ENCODE data around the gene LRRC8A. TPM values are rescaled to one million over a fixed set of nuclear protein-coding genes. Genes with fewer than 3 reads are reported as not detected.
"Not testable (repeated sequence)": the region's sequence is repeated elsewhere in the genome, so short reads cannot be mapped to it uniquely, and the experiment has no call there.

The LRRC8A gene
- total RNA-seq, 1 donor from 2014 or later = 28.4 TPM

DNA sequence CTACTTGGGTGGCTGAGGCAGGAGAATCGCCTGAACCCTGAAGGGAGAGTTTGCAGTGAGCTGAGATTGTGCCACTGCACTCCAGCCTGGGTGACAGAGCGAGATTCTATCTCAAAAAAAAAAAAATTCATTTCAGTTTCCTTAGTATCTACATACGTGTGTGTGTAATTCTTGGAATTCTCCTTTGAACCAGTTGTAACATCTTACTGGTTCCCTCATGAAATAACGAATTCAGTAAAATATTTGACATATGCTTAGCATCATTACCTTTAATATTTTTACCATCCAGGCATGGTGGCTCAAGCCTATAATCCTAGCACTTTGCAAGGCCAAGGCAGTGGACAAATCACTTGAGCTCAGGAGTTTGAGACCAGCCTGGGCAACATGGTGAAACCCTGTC, 47.6 kb downstream of the LRRC8A start:
- Mint-ChIP-seq H3K9me3 (no peaks in the 10 kb centered on the region), H3K27ac (no peak overlapping the region), H3K36me3 (ENCODE audit: low read depth) (no peaks in the 10 kb centered on the region), H3K4me3 (no peak overlapping the region), H3K27me3 (no peaks in the 10 kb centered on the region), H3K4me1 (peaks cover 11% of the 10 kb centered on the region)
- no peak for DNase-seq
- intact Hi-C loops (cut with micrococcal nuclease) = no loop called here

DNA sequence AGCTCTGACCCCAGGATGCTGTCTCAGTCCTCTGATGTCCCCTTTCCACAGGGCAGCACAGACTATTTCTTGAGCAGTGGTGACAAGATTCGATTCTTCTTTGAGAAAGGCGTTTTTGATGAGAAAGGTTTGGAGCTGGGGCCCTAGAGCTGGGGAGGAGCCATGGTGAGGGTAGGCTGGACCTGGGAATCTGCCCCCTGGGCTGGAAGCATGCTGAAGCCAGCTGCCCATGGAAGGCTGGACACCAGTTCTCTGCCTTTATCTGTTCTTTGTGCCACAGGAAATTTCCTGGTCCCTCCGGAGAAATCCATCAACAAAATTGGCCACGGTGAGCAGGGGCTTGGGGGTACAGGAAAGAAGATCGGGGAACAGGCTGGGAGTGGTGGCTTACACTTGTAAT, 51.8 kb downstream of the LRRC8A start:
- intact Hi-C loops (cut with micrococcal nuclease) = no loop called here
- Mint-ChIP-seq H3K27me3 (no peaks in the 10 kb centered on the region), H3K36me3 (ENCODE audit: low read depth) (no peaks in the 10 kb centered on the region), H3K27ac (no peak overlapping the region), H3K4me3 (no peak overlapping the region), H3K9me3 (no peaks in the 10 kb centered on the region), H3K4me1 (no peaks in the 10 kb centered on the region)
- DNase-seq = no peak

GRCh38 chr9:128936171-128936865, 54.4 kb downstream of the LRRC8A start:
- intact Hi-C loops (cut with micrococcal nuclease) = no loop called here

DNA sequence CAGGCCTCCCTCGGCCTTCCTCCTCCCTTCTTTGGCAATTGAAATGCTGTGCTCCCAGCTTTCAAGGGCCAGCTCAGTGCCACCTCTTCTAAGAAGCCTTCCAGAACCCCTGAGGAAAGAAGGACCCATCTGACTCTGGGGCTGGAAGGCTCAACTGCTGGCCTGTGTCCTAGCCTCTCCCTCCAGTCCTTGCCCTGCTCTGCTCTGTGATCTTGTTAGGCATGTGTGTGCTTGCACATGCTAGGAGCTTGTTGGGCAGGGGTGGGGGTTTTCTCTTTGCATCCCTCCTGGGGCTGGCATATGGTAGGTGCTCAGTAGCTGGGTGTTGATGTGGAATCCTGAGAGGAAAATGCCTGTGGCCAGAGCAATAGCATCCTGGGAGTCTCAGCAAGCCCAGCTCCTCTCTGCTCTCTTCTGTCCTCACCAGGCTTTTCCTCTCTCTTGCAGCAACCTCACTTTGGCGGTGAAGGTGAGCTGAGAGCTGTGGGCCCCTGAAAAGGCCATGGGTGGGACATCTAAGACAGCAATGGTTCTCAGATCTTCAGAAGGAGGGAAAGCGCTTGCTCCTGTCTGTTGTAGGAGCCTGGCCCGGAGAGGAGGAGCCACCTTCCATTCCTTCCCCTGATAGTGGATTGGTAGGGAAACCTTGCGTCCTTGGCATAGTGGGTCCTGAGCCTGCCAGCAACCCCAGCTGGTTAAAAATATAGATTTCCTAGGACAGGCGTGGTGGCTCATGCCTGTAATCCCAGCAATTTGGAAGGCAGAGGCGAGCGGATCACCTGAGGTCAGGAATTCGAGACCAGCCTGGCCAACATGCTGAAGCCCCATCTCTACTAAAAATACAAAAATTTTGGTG, 55.6 kb downstream of the LRRC8A start:
- DNase-seq = no peak
- H3K36me3 Mint-ChIP-seq (ENCODE audit: low read depth) = no peaks in the 10 kb centered on the region

More at GRCh38 chr9:128936171-128936865, 54.4 kb downstream of the LRRC8A start:
- no peak for DNase-seq
- Mint-ChIP-seq H3K27me3 (no peaks in the 10 kb centered on the region), H3K4me1 (no peaks in the 10 kb centered on the region), H3K36me3 (ENCODE audit: low read depth) (no peaks in the 10 kb centered on the region), H3K4me3 (no peak overlapping the region), H3K9me3 (no peaks in the 10 kb centered on the region), H3K27ac (no peak overlapping the region)

DNA sequence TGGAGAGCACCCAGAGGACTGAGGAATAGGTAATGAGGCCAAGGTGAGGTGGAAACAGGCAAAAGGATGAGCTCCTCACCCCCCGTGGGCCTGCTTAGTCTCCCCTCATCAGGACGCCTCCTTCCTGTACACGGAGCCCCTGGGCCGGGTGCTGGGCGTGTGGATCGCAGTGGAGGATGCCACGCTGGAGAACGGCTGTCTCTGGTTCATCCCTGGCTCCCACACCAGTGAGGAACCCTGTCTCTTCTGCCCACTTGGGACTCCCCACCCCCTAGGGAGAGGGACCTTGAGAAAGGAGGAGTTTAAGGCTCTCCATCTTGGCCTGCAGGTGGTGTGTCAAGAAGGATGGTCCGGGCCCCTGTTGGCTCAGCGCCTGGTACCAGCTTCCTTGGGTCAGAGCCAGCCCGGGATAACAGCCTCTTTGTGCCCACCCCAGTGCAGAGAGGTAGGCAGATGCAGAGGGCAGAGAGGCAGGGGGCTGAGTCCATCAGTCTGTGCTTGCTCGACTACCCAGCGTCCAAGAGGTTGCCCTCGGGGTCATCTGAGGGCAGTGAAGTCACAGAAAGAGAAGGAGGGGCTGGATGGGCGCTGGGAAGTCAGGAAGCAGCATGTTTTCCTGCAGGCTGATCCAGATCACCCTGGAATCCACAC, 58.5 kb downstream of the LRRC8A start:
- Mint-ChIP-seq H3K4me3 (no peak overlapping the region), H3K9me3 (no peaks in the 10 kb centered on the region), H3K27ac (no peak overlapping the region), H3K27me3 (no peaks in the 10 kb centered on the region), H3K36me3 (ENCODE audit: low read depth) (peaks cover 1% of the 10 kb centered on the region), H3K4me1 (peaks cover 2% of the 10 kb centered on the region)
- no peak for DNase-seq
- intact Hi-C loops (cut with micrococcal nuclease) = no loop called here

More for the DNA sequence above, 55.6 kb downstream of the LRRC8A start:
- intact Hi-C loops (cut with micrococcal nuclease) = no loop called here
- no peaks in the 10 kb centered on the region for H3K9me3 Mint-ChIP-seq
- H3K4me1 Mint-ChIP-seq = no peaks in the 10 kb centered on the region
- no peak overlapping the region for H3K4me3 Mint-ChIP-seq
- no peak overlapping the region for H3K27ac Mint-ChIP-seq
- no peaks in the 10 kb centered on the region for H3K27me3 Mint-ChIP-seq

GRCh38 chr9:128940946-128941755, 59.2 kb downstream of the LRRC8A start:
- H3K4me1 Mint-ChIP-seq = peaks cover 7% of the 10 kb centered on the region
- H3K4me3 Mint-ChIP-seq = no peak overlapping the region
- intact Hi-C loops (cut with micrococcal nuclease) = no loop called here
- no peaks in the 10 kb centered on the region for H3K9me3 Mint-ChIP-seq
- H3K27me3 Mint-ChIP-seq = no peaks in the 10 kb centered on the region
- DNase-seq = no peak
- H3K36me3 Mint-ChIP-seq (ENCODE audit: low read depth) = peaks cover 5% of the 10 kb centered on the region
- no peak overlapping the region for H3K27ac Mint-ChIP-seq

GRCh38 chr9:128943832-128944620, 62.1 kb downstream of the LRRC8A start:
- no peaks in the 10 kb centered on the region for H3K27me3 Mint-ChIP-seq
- no peak overlapping the region for H3K4me3 Mint-ChIP-seq
- peaks cover 21% of the 10 kb centered on the region for H3K36me3 Mint-ChIP-seq (ENCODE audit: low read depth)
- intact Hi-C loops (cut with micrococcal nuclease) = no loop called here
- H3K9me3 Mint-ChIP-seq = no peaks in the 10 kb centered on the region
- H3K4me1 Mint-ChIP-seq = peaks cover 28% of the 10 kb centered on the region
- DNase-seq = no peak
- no peak overlapping the region for H3K27ac Mint-ChIP-seq

DNA sequence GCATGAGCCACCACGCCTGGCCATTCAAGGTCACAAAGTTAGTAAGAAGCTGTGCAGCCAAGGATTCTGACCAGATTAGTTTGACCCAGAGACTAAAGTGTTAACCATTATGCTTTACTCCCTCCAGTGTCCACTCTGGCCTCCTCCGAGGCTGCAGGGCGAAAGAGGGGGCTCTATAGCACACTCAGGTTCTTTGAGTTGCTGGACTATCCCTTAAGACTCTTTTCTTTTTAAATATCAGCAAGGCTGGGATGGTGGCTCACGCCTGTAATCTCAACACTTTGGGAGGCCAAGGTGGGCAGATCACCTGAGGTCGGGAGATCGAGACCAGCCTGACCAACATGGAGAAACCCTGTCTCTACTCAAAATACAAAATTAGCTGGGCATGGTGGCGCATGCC, 63.0 kb downstream of the LRRC8A start:
- not testable (repeated sequence) for DNase-seq, H3K9me3 Mint-ChIP-seq, H3K27me3 Mint-ChIP-seq, H3K4me3 Mint-ChIP-seq, H3K27ac Mint-ChIP-seq
- H3K36me3 Mint-ChIP-seq (ENCODE audit: low read depth) = peaks cover 23% of the 10 kb centered on the region
- intact Hi-C loops (cut with micrococcal nuclease) = loop anchor here (5.0 kb wide), 1 partner anchor 258 kb away; the partner anchor contains the start of gene SET
- H3K4me1 Mint-ChIP-seq = peaks cover 28% of the 10 kb centered on the region

GRCh38 chr9:128945798-128946501, 64.0 kb downstream of the LRRC8A start:
- Mint-ChIP-seq H3K27ac (peak overlapping the region; percentile 99), H3K4me1 (peaks cover 31% of the 10 kb centered on the region), H3K36me3 (ENCODE audit: low read depth) (peaks cover 26% of the 10 kb centered on the region), H3K27me3 (no peaks in the 10 kb centered on the region), H3K9me3 (no peaks in the 10 kb centered on the region), H3K4me3 (peak overlapping the region; percentile 92)
- DNase-seq = no peak
- intact Hi-C loops (cut with micrococcal nuclease) = loop anchor here (5.0 kb wide), 1 partner anchor 259 kb away; the partner anchor contains the start of gene SET

DNA sequence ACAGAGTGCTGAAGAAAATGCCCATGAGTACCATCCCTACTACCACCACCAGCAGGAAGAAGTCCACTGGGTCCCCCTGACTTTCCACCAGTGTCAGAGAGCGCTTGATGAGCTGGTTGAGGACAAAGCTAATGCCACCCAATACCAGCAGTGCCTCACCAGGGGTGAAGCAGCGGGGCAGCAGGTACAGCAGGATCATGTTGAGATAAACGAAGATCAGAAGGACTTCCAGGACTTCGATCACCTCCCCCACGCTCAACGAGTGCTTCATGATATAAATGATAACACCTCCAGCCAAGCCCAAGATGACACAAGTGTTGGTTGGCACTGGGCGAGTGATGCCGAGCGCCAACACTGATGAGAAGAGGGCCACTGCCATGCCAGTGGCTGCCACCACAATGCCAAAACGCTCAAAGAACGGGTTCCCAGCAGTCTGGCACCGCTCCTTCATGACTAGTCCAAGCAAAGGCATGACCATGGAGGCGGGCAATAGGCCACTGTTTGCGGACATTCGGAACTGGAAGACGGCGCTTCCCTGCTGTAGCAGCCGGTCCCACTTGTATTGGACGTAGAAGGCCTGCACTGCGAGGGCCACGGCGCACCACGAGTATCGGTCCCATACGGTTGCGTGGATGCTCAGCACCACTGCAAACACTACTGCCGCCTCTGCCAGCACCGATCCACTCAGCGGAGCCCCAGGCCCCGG, 64.8 kb downstream of the LRRC8A start:
- intact Hi-C loops (cut with micrococcal nuclease) = loop anchor here (1.0 to 5.0 kb wide), 2 partner anchors 82 to 259 kb away; partner anchors contain the start of genes SET and SH3GLB2
- Mint-ChIP-seq H3K27me3 (no peaks in the 10 kb centered on the region), H3K9me3 (no peaks in the 10 kb centered on the region), H3K27ac (peak overlapping the region; percentile 99), H3K36me3 (ENCODE audit: low read depth) (peaks cover 31% of the 10 kb centered on the region), H3K4me3 (peak overlapping the region; percentile 92), H3K4me1 (peaks cover 31% of the 10 kb centered on the region)
- DNase-seq = peak; percentile 63

GRCh38 chr9:128947277-128947526, 65.3 kb downstream of the LRRC8A start:
- Mint-ChIP-seq H3K4me1 (peaks cover 31% of the 10 kb centered on the region), H3K27me3 (no peaks in the 10 kb centered on the region), H3K36me3 (ENCODE audit: low read depth) (peaks cover 35% of the 10 kb centered on the region), H3K9me3 (no peaks in the 10 kb centered on the region), H3K4me3 (peak overlapping the region; percentile 92), H3K27ac (peak overlapping the region; percentile 99)
- no peak for DNase-seq
- intact Hi-C loops (cut with micrococcal nuclease) = loop anchor here (1.0 to 5.0 kb wide), 2 partner anchors 81 to 260 kb away; partner anchors contain the start of genes SET and SH3GLB2
